Measurements from ENCODE around the gene CEMIP. TPM values are rescaled to one million over a fixed set of nuclear protein-coding genes. Genes with fewer than 3 reads are reported as not detected.

CEMIP gene
- total RNA-seq, 3 donors from 2014 or later: under 0.01 to 0.66 (median 0.59) TPM

- DNase-seq (ENCODE audit: low spot score in 2 of 2): no peak
- Histone ChIP-seq H3K4me3 (no peak overlapping the region), H3K27ac (no peak overlapping the region), H3K4me1 (no peaks in the 10 kb centered on the region), H3K27me3 (no peaks in the 10 kb centered on the region), H3K9me3 (no peaks in the 10 kb centered on the region), H3K36me3 (no peaks in the 10 kb centered on the region)
- no peak for TF ChIP-seq POLR2AphosphoS5 (IDR thresholded peaks at IDR 0.05)
- TF ChIP-seq POLR2A (IDR thresholded peaks at IDR 0.05): no peak
- no peak for TF ChIP-seq CTCF (IDR thresholded peaks at IDR 0.05)
- intact Hi-C loops (cut with DNase I; ENCODE audit: low total_unique reads): no loop called here
Measured at GRCh38 chr15:80733460-80733859, 45.7 kb upstream of the CEMIP start.

GRCh38 chr15:80735344-80735743 is 43.8 kb upstream of the CEMIP start:
- intact Hi-C loops (cut with DNase I; ENCODE audit: low total_unique reads): no loop called here
- DNase-seq (ENCODE audit: low spot score in 2 of 2): no peak
- TF ChIP-seq POLR2A (IDR thresholded peaks at IDR 0.05) (no peak), POLR2AphosphoS5 (IDR thresholded peaks at IDR 0.05) (no peak), CTCF (IDR thresholded peaks at IDR 0.05) (no peak)
- H3K27me3 ChIP-seq: no peaks in the 10 kb centered on the region
- H3K4me3 ChIP-seq: no peak overlapping the region
- H3K36me3 ChIP-seq: no peaks in the 10 kb centered on the region
- no peak overlapping the region for H3K27ac ChIP-seq
- H3K9me3 ChIP-seq: no peaks in the 10 kb centered on the region
- no peaks in the 10 kb centered on the region for H3K4me1 ChIP-seq

- no peaks in the 10 kb centered on the region for H3K36me3 ChIP-seq
- no peak for DNase-seq (ENCODE audit: low spot score in 2 of 2)
- no peak overlapping the region for H3K27ac ChIP-seq
- no peak overlapping the region for H3K4me3 ChIP-seq
- H3K4me1 ChIP-seq: no peaks in the 10 kb centered on the region
- no peaks in the 10 kb centered on the region for H3K27me3 ChIP-seq
- no peaks in the 10 kb centered on the region for H3K9me3 ChIP-seq
- intact Hi-C loops (cut with DNase I; ENCODE audit: low total_unique reads): no loop called here
- TF ChIP-seq CTCF (IDR thresholded peaks at IDR 0.05): no peak
Measured at GRCh38 chr15:80736560-80736959, 42.6 kb upstream of the CEMIP start.

GRCh38 chr15:80739919-80740318 is 39.3 kb upstream of the CEMIP start:
- Histone ChIP-seq H3K9me3 (no peaks in the 10 kb centered on the region), H3K36me3 (no peaks in the 10 kb centered on the region), H3K4me1 (no peaks in the 10 kb centered on the region), H3K4me3 (no peak overlapping the region), H3K27me3 (no peaks in the 10 kb centered on the region), H3K27ac (no peak overlapping the region)
- TF ChIP-seq POLR2A (IDR thresholded peaks at IDR 0.05): no peak
- no peak for TF ChIP-seq CTCF (IDR thresholded peaks at IDR 0.05)
- intact Hi-C loops (cut with DNase I; ENCODE audit: low total_unique reads): no loop called here
- DNase-seq (ENCODE audit: low spot score in 2 of 2): no peak

- intact Hi-C loops (cut with DNase I; ENCODE audit: low total_unique reads): no loop called here
- Histone ChIP-seq H3K36me3 (no peaks in the 10 kb centered on the region), H3K27ac (no peak overlapping the region), H3K27me3 (no peaks in the 10 kb centered on the region), H3K4me1 (no peaks in the 10 kb centered on the region), H3K9me3 (no peaks in the 10 kb centered on the region), H3K4me3 (no peak overlapping the region)
- no peak for DNase-seq (ENCODE audit: low spot score in 2 of 2)
- no peak for TF ChIP-seq POLR2A (IDR thresholded peaks at IDR 0.05)
Measured at GRCh38 chr15:80742081-80742480, 37.1 kb upstream of the CEMIP start.

GRCh38 chr15:80743189-80743833 is 35.9 kb upstream of the CEMIP start:
- Histone ChIP-seq H3K9me3 (no peaks in the 10 kb centered on the region), H3K4me1 (no peaks in the 10 kb centered on the region), H3K27me3 (no peaks in the 10 kb centered on the region), H3K36me3 (no peaks in the 10 kb centered on the region), H3K4me3 (no peak overlapping the region), H3K27ac (peak overlapping the region in 1 of 2 donors; percentile 41)
- peak; percentile 21 to 60 for DNase-seq (ENCODE audit: low spot score in 2 of 2)
- no peak for TF ChIP-seq POLR2AphosphoS5 (IDR thresholded peaks at IDR 0.05)
- no peak for TF ChIP-seq POLR2A (IDR thresholded peaks at IDR 0.05)
- no peak for TF ChIP-seq CTCF (IDR thresholded peaks at IDR 0.05)
- intact Hi-C loops (cut with DNase I; ENCODE audit: low total_unique reads): no loop called here

Measured in breast epithelium (tissue), 4 donors.